Vagina (tissue), 2 donors: ENCODE data around the gene FOXF1. TPM values are rescaled to one million over a fixed set of nuclear protein-coding genes. Genes with fewer than 3 reads are reported as not detected.

Source experiments
- DNase-seq, 2 donors: peaks; one replicate each; pipeline ENCODE4 v3.0.0-alpha.2; 2017; ENCODE audit errors: extremely low spot score in 2 of 2
- H3K27ac ChIP-seq: fragments of 200-600 bp; sonication (generic); one replicate; pipeline ENCODE4 v1.5.1; 2019
- H3K27me3 ChIP-seq: fragments of 200-600 bp; sonication (generic); one replicate; pipeline ENCODE4 v1.5.1; 2019
- H3K36me3 ChIP-seq, 2 donors: fragments of 200-600 bp; sonication (generic); one replicate each; pipeline ENCODE4 v1.5.1; 2017 to 2019
- H3K4me1 ChIP-seq: fragments of 200-600 bp; sonication (generic); one replicate; pipeline ENCODE4 v1.5.1; 2019
- H3K4me3 ChIP-seq, 2 donors: fragments of 200-600 bp; sonication (generic); 1 replicate in 1 of 2; 2 replicates in 1 of 2; pipeline ENCODE4 v1.5.1; 2016 to 2019
- H3K9me3 ChIP-seq: fragments of 200-600 bp; sonication (generic); one replicate; pipeline ENCODE4 v1.5.1; 2019
- CTCF ChIP-seq, 3 experiments: fragments of 450-650 bp in 2 of 3; fragments of 200-600 bp in 1 of 3; sonication (generic) in 1 of 3; IDR thresholded peaks; one replicate each; pipeline ENCODE4 v1.5.1; 2017 to 2019; ENCODE audit warnings: antibody characterized with exemption in 3 of 3, mild to moderate bottlenecking in 2 of 3, moderate library complexity in 2 of 3
- POLR2A ChIP-seq, 2 donors: fragments of 450-650 bp; IDR thresholded peaks; one replicate each; pipeline ENCODE4 v1.6.1; 2017; ENCODE audit warnings: antibody characterized with exemption in 2 of 2, mild to moderate bottlenecking in 2 of 2, moderate library complexity in 2 of 2
- POLR2AphosphoS5 ChIP-seq, 2 donors: sonication (generic); formaldehyde crosslinking; IDR thresholded peaks; one replicate each; pipeline ENCODE4 v1.9.0; 2017; ENCODE audit warnings: antibody characterized with exemption in 2 of 2, mild to moderate bottlenecking in 2 of 2, low read depth in 1 of 2; ENCODE audit not compliant: insufficient read depth in 1 of 2
- intact Hi-C: fragments of 100-400 bp; cut with DNase I; formaldehyde crosslinking; loops from one replicate; pipeline ENCODE4 v1.15.1; 2023
- total RNA-seq: library from RNA; depleted of rRNA; stranded (reverse); fragments of >200 nt; gene quantifications from one replicate; pipeline ENCODE4 v1.2.3, GENCODE V29; 2016

FOXF1 gene
- total RNA-seq, 1 donor from 2014 or later: 26.0 TPM

- intact Hi-C loops: no loop called here
- DNase-seq: no peak
- H3K27ac ChIP-seq: no peak overlapping the region
- TF ChIP-seq CTCF (IDR thresholded peaks at IDR 0.05): no peak
- no peak for TF ChIP-seq POLR2AphosphoS5 (IDR thresholded peaks at IDR 0.05; ENCODE audit: insufficient read depth in 1 of 2, low read depth in 1 of 2)
- TF ChIP-seq POLR2A (IDR thresholded peaks at IDR 0.05): no peak
- H3K27me3 ChIP-seq: no peaks in the 10 kb centered on the region
- peaks cover 0 to 47% of the 10 kb centered on the region in 2 donors for H3K36me3 ChIP-seq
- no peaks in the 10 kb centered on the region for H3K4me1 ChIP-seq
- H3K4me3 ChIP-seq: no peak overlapping the region
- no peaks in the 10 kb centered on the region for H3K9me3 ChIP-seq
Observed at GRCh38 chr16:86545481-86545880, 35.2 kb downstream of the FOXF1 start.

DNA sequence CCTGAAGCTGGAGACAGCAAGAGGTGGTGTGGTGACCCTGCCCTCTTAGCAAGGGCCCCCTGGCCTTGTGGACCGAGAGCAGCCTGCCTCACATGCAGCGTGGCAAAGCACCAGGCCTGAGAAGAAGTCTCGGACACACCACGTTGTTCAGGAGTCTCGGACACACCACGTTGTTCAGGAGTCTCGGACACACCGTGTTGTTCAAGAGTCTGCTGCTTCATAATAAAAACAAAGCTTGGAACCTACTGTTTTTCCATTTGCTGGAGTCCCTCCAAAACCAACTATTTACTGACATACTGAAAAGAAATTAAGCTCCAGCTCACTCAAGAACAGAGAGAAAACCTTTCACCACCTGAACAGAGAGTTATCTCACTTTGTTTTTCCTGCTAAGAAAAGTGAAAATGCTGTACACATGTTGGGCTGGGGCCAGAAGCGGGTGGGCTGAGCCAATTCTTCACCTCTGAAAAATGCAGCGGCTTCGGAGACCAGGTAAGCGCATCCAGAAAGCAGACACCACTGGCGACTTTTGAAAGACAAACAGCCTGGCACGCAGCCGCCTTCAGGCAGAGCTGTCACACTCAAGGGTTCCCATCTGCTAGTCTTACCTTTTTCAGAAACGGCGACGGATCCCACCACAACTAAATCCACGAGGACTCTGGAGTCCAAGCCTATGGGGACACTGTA, 35.8 kb downstream of the FOXF1 start:
- Histone ChIP-seq H3K27me3 (no peaks in the 10 kb centered on the region), H3K27ac (no peak overlapping the region), H3K9me3 (no peaks in the 10 kb centered on the region), H3K4me3 (no peak overlapping the region), H3K36me3 (peaks cover 0 to 41% of the 10 kb centered on the region in 2 donors), H3K4me1 (no peaks in the 10 kb centered on the region)
- intact Hi-C loops: no loop called here
- DNase-seq: no peak
- TF ChIP-seq CTCF (IDR thresholded peaks at IDR 0.05) (no peak), POLR2AphosphoS5 (IDR thresholded peaks at IDR 0.05; ENCODE audit: insufficient read depth in 1 of 2, low read depth in 1 of 2) (no peak), POLR2A (IDR thresholded peaks at IDR 0.05) (no peak)

- TF ChIP-seq POLR2A (IDR thresholded peaks at IDR 0.05): no peak
- TF ChIP-seq POLR2AphosphoS5 (IDR thresholded peaks at IDR 0.05; ENCODE audit: insufficient read depth in 1 of 2, low read depth in 1 of 2): no peak
- no peak for TF ChIP-seq CTCF (IDR thresholded peaks at IDR 0.05)
- no peaks in the 10 kb centered on the region for H3K4me1 ChIP-seq
- peaks cover 0 to 35% of the 10 kb centered on the region in 2 donors for H3K36me3 ChIP-seq
- no peak overlapping the region for H3K4me3 ChIP-seq
- intact Hi-C loops: no loop called here
- H3K27ac ChIP-seq: no peak overlapping the region
- no peaks in the 10 kb centered on the region for H3K27me3 ChIP-seq
- no peaks in the 10 kb centered on the region for H3K9me3 ChIP-seq
- no peak for DNase-seq
Observed at GRCh38 chr16:86546638-86547013, 36.3 kb downstream of the FOXF1 start.

DNA sequence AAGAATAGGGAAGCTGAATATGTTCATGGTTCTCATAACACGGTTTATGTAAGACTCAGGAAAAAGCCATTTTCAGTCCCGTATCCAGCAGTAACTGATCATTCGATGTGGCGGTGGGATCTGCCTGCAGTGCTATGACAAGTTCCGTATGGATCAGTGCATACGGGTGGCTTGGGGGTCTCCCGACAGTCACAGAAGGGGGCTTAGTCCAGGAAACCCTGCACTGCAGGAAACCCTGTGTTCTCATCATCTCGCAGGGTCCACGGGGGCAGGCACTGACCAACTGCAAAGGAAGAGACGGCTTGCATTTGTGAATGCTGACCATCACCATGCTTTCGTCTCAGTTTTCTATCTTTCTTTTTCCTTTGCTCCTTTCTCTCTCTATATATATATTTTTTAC, 37.0 kb downstream of the FOXF1 start:
- H3K4me1 ChIP-seq: no peaks in the 10 kb centered on the region
- intact Hi-C loops: no loop called here
- H3K27ac ChIP-seq: no peak overlapping the region
- H3K4me3 ChIP-seq: no peak overlapping the region
- no peak for TF ChIP-seq POLR2AphosphoS5 (IDR thresholded peaks at IDR 0.05; ENCODE audit: insufficient read depth in 1 of 2, low read depth in 1 of 2)
- no peak for TF ChIP-seq POLR2A (IDR thresholded peaks at IDR 0.05)
- TF ChIP-seq CTCF (IDR thresholded peaks at IDR 0.05): no peak
- no peaks in the 10 kb centered on the region for H3K27me3 ChIP-seq
- no peak for DNase-seq
- no peaks in the 10 kb centered on the region for H3K9me3 ChIP-seq
- H3K36me3 ChIP-seq: peaks cover 0 to 29% of the 10 kb centered on the region in 2 donors

- Histone ChIP-seq H3K27me3 (no peaks in the 10 kb centered on the region), H3K4me1 (peaks cover 11% of the 10 kb centered on the region), H3K4me3 (no peak overlapping the region), H3K27ac (no peak overlapping the region), H3K36me3 (peaks cover 0 to 19% of the 10 kb centered on the region in 2 donors), H3K9me3 (no peaks in the 10 kb centered on the region)
- TF ChIP-seq POLR2A (IDR thresholded peaks at IDR 0.05): no peak
- TF ChIP-seq CTCF (IDR thresholded peaks at IDR 0.05): no peak
- TF ChIP-seq POLR2AphosphoS5 (IDR thresholded peaks at IDR 0.05; ENCODE audit: insufficient read depth in 1 of 2, low read depth in 1 of 2): no peak
- intact Hi-C loops: no loop called here
- no peak for DNase-seq
Observed at GRCh38 chr16:86549076-86549892, 39.0 kb downstream of the FOXF1 start.
